ENCODE results near the gene ELMO1. TPM values are rescaled to one million over a fixed set of nuclear protein-coding genes. Genes with fewer than 3 reads are reported as not detected.

ELMO1 gene
- total RNA-seq, 1 experiment from 2014 or later: 137 TPM

- Histone ChIP-seq H3K4me1 (ENCODE audit: low read length) (peaks cover 5% of the 10 kb centered on the region; the same call in 1 of the 2 replicates), H3K27ac (ENCODE audit: low read length) (no peak overlapping the region), H4K20me1 (ENCODE audit: insufficient read depth, low read depth, low read length) (no peaks in the 10 kb centered on the region; the same call in 1 of the 2 replicates), H3K9me3 (ENCODE audit: low read length) (no peaks in the 10 kb centered on the region), H2AFZ (ENCODE audit: low read length) (no peak overlapping the region), H3K36me3 (ENCODE audit: insufficient read depth, low read length) (no peaks in the 10 kb centered on the region), H3K4me3 (ENCODE audit: low read length) (no peak overlapping the region), H3K4me2 (ENCODE audit: low read depth, low read length, poor library complexity, severe bottlenecking) (no peak overlapping the region), H3K79me2 (ENCODE audit: low read length) (no peaks in the 10 kb centered on the region), H3K27me3 (ENCODE audit: low read length) (no peaks in the 10 kb centered on the region), H3K9ac (ENCODE audit: low read length) (no peak overlapping the region), H3K9me2 (replicated peaks; ENCODE audit: insufficient read depth, low read length) (no peaks in the 10 kb centered on the region)
- no peak for DNase-seq
These were observed 33.0 kb downstream of the ELMO1 start for GRCh38 chr7:37415629-37416028.

GRCh38 chr7:37414352-37414983 is 34.2 kb downstream of the ELMO1 start:
- no peak overlapping the region for H3K9ac ChIP-seq (ENCODE audit: low read length)
- H3K4me2 ChIP-seq (ENCODE audit: low read depth, low read length, poor library complexity, severe bottlenecking): no peak overlapping the region
- no peaks in the 10 kb centered on the region for H3K9me2 ChIP-seq (replicated peaks; ENCODE audit: insufficient read depth, low read length)
- H3K9me3 ChIP-seq (ENCODE audit: low read length): no peaks in the 10 kb centered on the region
- no peak overlapping the region for H3K4me3 ChIP-seq (ENCODE audit: low read length)
- no peaks in the 10 kb centered on the region for H3K27me3 ChIP-seq (ENCODE audit: low read length)
- no peaks in the 10 kb centered on the region; the same call in 1 of the 2 replicates for H4K20me1 ChIP-seq (ENCODE audit: insufficient read depth, low read depth, low read length)
- no peaks in the 10 kb centered on the region for H3K36me3 ChIP-seq (ENCODE audit: insufficient read depth, low read length)
- no peak overlapping the region for H2AFZ ChIP-seq (ENCODE audit: low read length)
- H3K4me1 ChIP-seq (ENCODE audit: low read length): peaks cover 6% of the 10 kb centered on the region; the same call in 1 of the 2 replicates
- no peak for DNase-seq
- no peak overlapping the region for H3K27ac ChIP-seq (ENCODE audit: low read length)
- H3K79me2 ChIP-seq (ENCODE audit: low read length): no peaks in the 10 kb centered on the region

- no peak for DNase-seq
- Histone ChIP-seq H3K4me2 (ENCODE audit: low read depth, low read length, poor library complexity, severe bottlenecking) (no peak overlapping the region), H3K27ac (ENCODE audit: low read length) (no peak overlapping the region), H3K4me1 (ENCODE audit: low read length) (peaks cover 6% of the 10 kb centered on the region; the same call in 1 of the 2 replicates), H3K4me3 (ENCODE audit: low read length) (no peak overlapping the region), H3K9ac (ENCODE audit: low read length) (no peak overlapping the region), H3K79me2 (ENCODE audit: low read length) (no peaks in the 10 kb centered on the region), H3K9me3 (ENCODE audit: low read length) (no peaks in the 10 kb centered on the region), H3K36me3 (ENCODE audit: insufficient read depth, low read length) (no peaks in the 10 kb centered on the region), H2AFZ (ENCODE audit: low read length) (no peak overlapping the region), H3K9me2 (replicated peaks; ENCODE audit: insufficient read depth, low read length) (no peaks in the 10 kb centered on the region), H3K27me3 (ENCODE audit: low read length) (no peaks in the 10 kb centered on the region), H4K20me1 (ENCODE audit: insufficient read depth, low read depth, low read length) (no peaks in the 10 kb centered on the region; the same call in 1 of the 2 replicates)
These were observed 37.1 kb downstream of the ELMO1 start for GRCh38 chr7:37411444-37412034.

GRCh38 chr7:37410305-37411229 is 38.1 kb downstream of the ELMO1 start:
- no peak overlapping the region for H2AFZ ChIP-seq (ENCODE audit: low read length)
- no peaks in the 10 kb centered on the region for H4K20me1 ChIP-seq (ENCODE audit: insufficient read depth, low read depth, low read length)
- DNase-seq: no peak
- H3K9ac ChIP-seq (ENCODE audit: low read length): no peak overlapping the region
- H3K4me1 ChIP-seq (ENCODE audit: low read length): peaks cover 6% of the 10 kb centered on the region; the same call in 1 of the 2 replicates
- H3K79me2 ChIP-seq (ENCODE audit: low read length): no peaks in the 10 kb centered on the region
- no peaks in the 10 kb centered on the region for H3K27me3 ChIP-seq (ENCODE audit: low read length)
- no peak overlapping the region for H3K4me3 ChIP-seq (ENCODE audit: low read length)
- H3K36me3 ChIP-seq (ENCODE audit: insufficient read depth, low read length): no peaks in the 10 kb centered on the region
- no peaks in the 10 kb centered on the region for H3K9me2 ChIP-seq (replicated peaks; ENCODE audit: insufficient read depth, low read length)
- no peaks in the 10 kb centered on the region for H3K9me3 ChIP-seq (ENCODE audit: low read length)
- no peak overlapping the region for H3K27ac ChIP-seq (ENCODE audit: low read length)
- no peak overlapping the region for H3K4me2 ChIP-seq (ENCODE audit: low read depth, low read length, poor library complexity, severe bottlenecking)

- no peak overlapping the region for H3K9ac ChIP-seq (ENCODE audit: low read length)
- DNase-seq: no peak
- no peaks in the 10 kb centered on the region for H3K36me3 ChIP-seq (ENCODE audit: insufficient read depth, low read length)
- no peaks in the 10 kb centered on the region for H3K79me2 ChIP-seq (ENCODE audit: low read length)
- no peak overlapping the region for H3K4me2 ChIP-seq (ENCODE audit: low read depth, low read length, poor library complexity, severe bottlenecking)
- no peak overlapping the region for H3K27ac ChIP-seq (ENCODE audit: low read length)
- no peaks in the 10 kb centered on the region for H3K27me3 ChIP-seq (ENCODE audit: low read length)
- no peak overlapping the region for H3K4me3 ChIP-seq (ENCODE audit: low read length)
- H3K9me3 ChIP-seq (ENCODE audit: low read length): no peaks in the 10 kb centered on the region
- no peaks in the 10 kb centered on the region for H4K20me1 ChIP-seq (ENCODE audit: insufficient read depth, low read depth, low read length)
- no peaks in the 10 kb centered on the region for H3K9me2 ChIP-seq (replicated peaks; ENCODE audit: insufficient read depth, low read length)
- H2AFZ ChIP-seq (ENCODE audit: low read length): no peak overlapping the region
- H3K4me1 ChIP-seq (ENCODE audit: low read length): peaks cover 6% of the 10 kb centered on the region; the same call in 1 of the 2 replicates
These were observed 39.2 kb downstream of the ELMO1 start for GRCh38 chr7:37409461-37409860.

GRCh38 chr7:37408291-37409228 is 40.1 kb downstream of the ELMO1 start:
- Histone ChIP-seq H4K20me1 (ENCODE audit: insufficient read depth, low read depth, low read length) (no peaks in the 10 kb centered on the region), H3K36me3 (ENCODE audit: insufficient read depth, low read length) (no peaks in the 10 kb centered on the region), H2AFZ (ENCODE audit: low read length) (no peak overlapping the region), H3K79me2 (ENCODE audit: low read length) (no peaks in the 10 kb centered on the region), H3K4me1 (ENCODE audit: low read length) (peaks cover 6% of the 10 kb centered on the region; the same call in 1 of the 2 replicates), H3K4me3 (ENCODE audit: low read length) (no peak overlapping the region), H3K9me3 (ENCODE audit: low read length) (no peaks in the 10 kb centered on the region), H3K27ac (ENCODE audit: low read length) (no peak overlapping the region), H3K9ac (ENCODE audit: low read length) (no peak overlapping the region), H3K4me2 (ENCODE audit: low read depth, low read length, poor library complexity, severe bottlenecking) (no peak overlapping the region), H3K9me2 (replicated peaks; ENCODE audit: insufficient read depth, low read length) (no peaks in the 10 kb centered on the region), H3K27me3 (ENCODE audit: low read length) (no peaks in the 10 kb centered on the region)
- peak; percentile 47 for DNase-seq

GRCh38 chr7:37405603-37406122 is 43.0 kb downstream of the ELMO1 start:
- no peak for DNase-seq
- no peak overlapping the region for H3K27ac ChIP-seq (ENCODE audit: low read length)
- H3K4me1 ChIP-seq (ENCODE audit: low read length): peaks cover 1% of the 10 kb centered on the region; the same call in 1 of the 2 replicates
- no peaks in the 10 kb centered on the region for H3K27me3 ChIP-seq (ENCODE audit: low read length)
- H3K79me2 ChIP-seq (ENCODE audit: low read length): no peaks in the 10 kb centered on the region
- H3K9me2 ChIP-seq (replicated peaks; ENCODE audit: insufficient read depth, low read length): no peaks in the 10 kb centered on the region
- H2AFZ ChIP-seq (ENCODE audit: low read length): no peak overlapping the region
- no peaks in the 10 kb centered on the region for H3K9me3 ChIP-seq (ENCODE audit: low read length)
- no peak overlapping the region for H3K4me3 ChIP-seq (ENCODE audit: low read length)
- H3K9ac ChIP-seq (ENCODE audit: low read length): no peak overlapping the region
- H3K4me2 ChIP-seq (ENCODE audit: low read depth, low read length, poor library complexity, severe bottlenecking): no peak overlapping the region
- H4K20me1 ChIP-seq (ENCODE audit: insufficient read depth, low read depth, low read length): no peaks in the 10 kb centered on the region
- H3K36me3 ChIP-seq (ENCODE audit: insufficient read depth, low read length): no peaks in the 10 kb centered on the region
